HepG2 (cell line): ENCODE results near the gene ZBTB37.

Experiments used
- ARNT ChIP-seq: fragments of 450-650 bp; IDR thresholded peaks from 2 replicates; pipeline ENCODE4 v1.6.1; 2017
- ATF7 ChIP-seq, 2 experiments: fragments of 450-650 bp in 1 of 2; sonication (generic) in 1 of 2; formaldehyde crosslinking in 1 of 2; IDR thresholded peaks; 2 replicates each; pipeline versions ENCODE4 v1.4.0 to v1.6.1; 2016 to 2020; ENCODE audit warnings: antibody characterized with exemption in 1 of 2, mild to moderate bottlenecking in 1 of 2, missing genetic modification reagents in 1 of 2
- CTCF ChIP-seq: sonication (generic); formaldehyde crosslinking; IDR thresholded peaks from 2 replicates; pipeline ENCODE4 v1.5.0; 2020; ENCODE audit warnings: mild to moderate bottlenecking, missing genetic modification reagents, moderate library complexity
- DBP ChIP-seq: sonication (generic); formaldehyde crosslinking; IDR thresholded peaks from 2 replicates; pipeline ENCODE4 v1.4.0; 2020; ENCODE audit warnings: missing genetic modification reagents; ENCODE audit errors: not compliant biosample characterization
- EP300 ChIP-seq, 3 experiments: sonication (generic) in 1 of 3; formaldehyde crosslinking in 1 of 3; IDR thresholded peaks; 2 replicates each; pipeline versions ENCODE4 v1.5.1 to v1.6.1; 2011 to 2020; ENCODE audit warnings: low read depth in 2 of 3, low read length in 2 of 3, borderline replicate concordance in 1 of 3, improper control_type of control experiment in 1 of 3, mild to moderate bottlenecking in 1 of 3, missing genetic modification reagents in 1 of 3, moderate library complexity in 1 of 3
- HDAC6 ChIP-seq: fragments of 200-600 bp; sonication (generic); IDR thresholded peaks from 2 replicates; pipeline ENCODE4 v1.7.0; 2017; ENCODE audit warnings: mild to moderate bottlenecking, antibody characterized with exemption, low read length, low read depth
- HMG20A ChIP-seq: IDR thresholded peaks from 2 replicates; pipeline ENCODE4 v1.6.1; 2016; ENCODE audit warnings: borderline replicate concordance
- NFYC ChIP-seq: IDR thresholded peaks from 2 replicates; pipeline ENCODE4 v1.6.1; 2016; ENCODE audit warnings: missing genetic modification reagents, missing compliant biosample characterization
- SP2 ChIP-seq: sonication (generic); formaldehyde crosslinking; IDR thresholded peaks from 2 replicates; pipeline ENCODE4 v1.5.1; 2020; ENCODE audit warnings: mild to moderate bottlenecking, missing genetic modification reagents
- ZC3H4 ChIP-seq: sonication (generic); formaldehyde crosslinking; IDR thresholded peaks from 2 replicates; pipeline ENCODE4 v1.4.0; 2020; ENCODE audit warnings: missing genetic modification reagents, borderline replicate concordance
- ZNF232 ChIP-seq: sonication (generic); formaldehyde crosslinking; IDR thresholded peaks from 2 replicates; pipeline ENCODE4 v1.4.0; 2020; ENCODE audit warnings: missing genetic modification reagents, borderline replicate concordance
- ZNF251 ChIP-seq: sonication (generic); formaldehyde crosslinking; IDR thresholded peaks from 2 replicates; pipeline ENCODE4 v1.9.0; 2021; ENCODE audit warnings: mild to moderate bottlenecking, missing genetic modification reagents
- ZNF281 ChIP-seq: sonication (generic); formaldehyde crosslinking; IDR thresholded peaks from 2 replicates; pipeline ENCODE4 v1.4.0; 2020; ENCODE audit warnings: missing genetic modification reagents, borderline replicate concordance
- ZNF589 ChIP-seq: sonication (generic); formaldehyde crosslinking; conservative IDR thresholded peaks from 2 replicates; pipeline ENCODE4 v1.8.0; 2022; ENCODE audit warnings: mild to moderate bottlenecking, moderate library complexity, missing genetic modification reagents

- TF ChIP-seq NFYC (no peak), ZNF589 (CRISPR knock-in tag) (no peak), ZNF251 (CRISPR knock-in tag) (no peak), DBP (no peak), CTCF (CRISPR knock-in tag) (peak; percentile 52), ZNF281 (CRISPR knock-in tag) (no peak), SP2 (CRISPR knock-in tag) (no peak), EP300 (IDR thresholded peaks at IDR 0.05; ENCODE audit: low read depth in 2 of 2, low read length in 2 of 2) (no peak), EP300 (CRISPR knock-in tag; IDR thresholded peaks at IDR 0.05; ENCODE audit: borderline replicate concordance) (no peak), HMG20A (CRISPR knock-in tag) (no peak), ZC3H4 (CRISPR knock-in tag) (no peak), HDAC6 (no peak), ZNF232 (CRISPR knock-in tag) (no peak), ATF7 (IDR thresholded peaks at IDR 0.05) (no peak), ATF7 (CRISPR knock-in tag; IDR thresholded peaks at IDR 0.05) (no peak), ARNT (no peak)
Measured at GRCh38 chr1:173914366-173914871, 46.2 kb downstream of the ZBTB37 start.
